PC-3 (cell line): ENCODE data around the gene TCN1. TPM values are rescaled to one million over a fixed set of nuclear protein-coding genes. Genes with fewer than 3 reads are reported as not detected.

Source experiments
- ATAC-seq: fragments of 200-7000 bp; cut with Tn5 transposase; 2 replicates; pipeline ENCODE4 v1.9.1; 2020; ENCODE audit warnings: mild to moderate bottlenecking, moderate library complexity
- BruUV-seq: library from RNA; stranded (reverse); fragments of 400-500 nt; replicated peaks from 2 replicates; lab custom pipeline; 2021; lab: Mats Ljungman, UMichigan
- CTCF ChIA-PET: fragments of 300-600 bp; sonication (Branson Sonifier 250); formaldehyde crosslinking; loops from one replicate; lab custom pipeline; 2022; ENCODE audit warnings: antibody characterized with exemption; lab: Charles Lee
- POLR2A ChIA-PET: fragments of 300-600 bp; sonication (Branson Sonifier 250); formaldehyde crosslinking; loops from one replicate; lab custom pipeline; 2022; ENCODE audit warnings: antibody characterized with exemption; ENCODE audit not compliant: unreplicated experiment; lab: Charles Lee
- DNase-seq: peaks from one replicate; pipeline ENCODE4 v3.0.0-alpha.2; 2015
- H2AFZ ChIP-seq: fragments of 300-600 bp; sonication (generic); 2 replicates; pipeline ENCODE4 v1.6.0; 2016; ENCODE audit warnings: antibody characterized with exemption, low read length
- H3F3A ChIP-seq: fragments of 300-600 bp; sonication (generic); one replicate; pipeline ENCODE4 v1.6.0; 2017; ENCODE audit warnings: antibody characterized with exemption, low read length, control low read depth, mild to moderate bottlenecking; ENCODE audit not compliant: unreplicated experiment
- H3K27ac ChIP-seq: fragments of 300-600 bp; sonication (generic); 2 replicates; pipeline ENCODE4 v1.5.1; 2016; ENCODE audit warnings: mild to moderate bottlenecking, low read length
- H3K27me3 ChIP-seq: fragments of 300-600 bp; sonication (generic); 2 replicates; pipeline ENCODE4 v1.6.1; 2016; ENCODE audit warnings: low read length, mixed read lengths
- H3K36me3 ChIP-seq: fragments of 300-600 bp; sonication (generic); 2 replicates; pipeline ENCODE4 v1.6.1; 2016; ENCODE audit warnings: low read depth, mixed run types, low read length, mixed read lengths
- H3K4me1 ChIP-seq: fragments of 300-600 bp; sonication (generic); 2 replicates; pipeline ENCODE4 v1.5.1; 2016; ENCODE audit warnings: low read length; ENCODE audit not compliant: insufficient read depth
- H3K4me2 ChIP-seq: fragments of 300-600 bp; sonication (generic); 2 replicates; pipeline ENCODE4 v1.6.0; 2016; ENCODE audit warnings: low read length
- H3K4me3 ChIP-seq: fragments of 300-600 bp; sonication (generic); 2 replicates; pipeline ENCODE4 v1.5.1; 2016; ENCODE audit warnings: mild to moderate bottlenecking, low read length, mixed read lengths
- H3K79me2 ChIP-seq: fragments of 300-600 bp; sonication (generic); 2 replicates; pipeline ENCODE4 v1.6.1; 2017; ENCODE audit warnings: low read length, mixed read lengths
- H3K9ac ChIP-seq: fragments of 300-600 bp; sonication (generic); 2 replicates; pipeline ENCODE4 v1.6.0; 2016; ENCODE audit warnings: mild to moderate bottlenecking, low read length
- H3K9me2 ChIP-seq: fragments of 300-600 bp; sonication (generic); replicated peaks from 2 replicates; pipeline ENCODE4 v1.6.1; 2016; ENCODE audit warnings: mixed run types, low read length, mixed read lengths
- H3K9me3 ChIP-seq: fragments of 300-600 bp; sonication (generic); 2 replicates; pipeline ENCODE4 v1.6.1; 2016; ENCODE audit warnings: low read length, mixed read lengths
- H4K20me1 ChIP-seq: fragments of 300-600 bp; sonication (generic); 2 replicates; pipeline ENCODE4 v1.6.1; 2016; ENCODE audit warnings: low read length, mixed read lengths
- EZH2 ChIP-seq: fragments of 300-600 bp; sonication (generic); IDR thresholded peaks from one replicate; pipeline ENCODE4 v1.6.1; 2017; ENCODE audit warnings: antibody characterized with exemption, mild to moderate bottlenecking, low read length; ENCODE audit not compliant: unreplicated experiment
- EZH2phosphoT487 ChIP-seq: fragments of 300-600 bp; sonication (generic); IDR thresholded peaks from 2 replicates; pipeline ENCODE4 v1.6.1; 2018; ENCODE audit warnings: mild to moderate bottlenecking, antibody characterized with exemption, low read length, borderline replicate concordance
- intact Hi-C: fragments of 100-400 bp; cut with micrococcal nuclease; formaldehyde crosslinking; loops from 2 replicates; pipeline ENCODE4 v1.9.0; 2023
- total RNA-seq: library from RNA; depleted of rRNA; stranded (reverse); fragments of >200 nt; gene quantifications from 2 replicates; pipeline ENCODE4 v1.2.3, GENCODE V29; 2014
- TF ChIP-seq, protein P1 (sequence below): fragments of 300-600 bp; sonication (generic); conservative IDR thresholded peaks from 2 replicates; pipeline ENCODE4 v1.5.1; 2017; ENCODE audit warnings: antibody characterized with exemption, low read depth, mild to moderate bottlenecking, low read length

TCN1 gene
- total RNA-seq, 1 experiment from 2014 or later: 14.8 TPM

DNA sequence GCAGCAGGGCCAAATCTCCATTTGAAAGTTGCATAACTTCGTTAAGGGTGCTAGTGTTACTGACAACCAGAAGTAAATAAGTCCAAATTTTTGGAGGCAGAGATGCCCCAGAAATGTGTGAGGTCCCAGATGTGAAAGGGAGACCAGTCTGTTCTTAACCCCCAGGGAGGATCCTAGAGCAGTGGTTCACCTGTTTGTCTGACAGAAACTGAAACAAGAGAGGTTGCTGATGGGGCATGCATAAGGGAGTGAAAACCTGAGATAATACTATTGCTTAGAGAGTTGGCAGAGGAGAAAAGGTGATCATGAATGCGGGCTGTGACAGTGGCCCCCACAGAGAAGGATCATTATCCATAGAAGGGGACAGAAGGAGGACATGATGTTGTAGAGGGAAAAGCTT is 24.8 kb downstream of the TCN1 start:
- no peaks in the 10 kb centered on the region for H3K36me3 ChIP-seq
- DNase-seq: no peak
- H2AFZ ChIP-seq: no peak overlapping the region
- no peaks in the 10 kb centered on the region for H3K9me3 ChIP-seq
- H3K9me2 ChIP-seq: 0 out of 2 replicates have a peak, but pooled peaks cover 5% of the 10 kb centered on the region
- intact Hi-C loops: no loop called here
- H3F3A ChIP-seq: no peaks in the 10 kb centered on the region
- no TSS peak for BruUV-seq
- TF ChIP-seq EZH2 (no peak), EZH2phosphoT487 (no peak)
- TF ChIP-seq, protein P1, sequence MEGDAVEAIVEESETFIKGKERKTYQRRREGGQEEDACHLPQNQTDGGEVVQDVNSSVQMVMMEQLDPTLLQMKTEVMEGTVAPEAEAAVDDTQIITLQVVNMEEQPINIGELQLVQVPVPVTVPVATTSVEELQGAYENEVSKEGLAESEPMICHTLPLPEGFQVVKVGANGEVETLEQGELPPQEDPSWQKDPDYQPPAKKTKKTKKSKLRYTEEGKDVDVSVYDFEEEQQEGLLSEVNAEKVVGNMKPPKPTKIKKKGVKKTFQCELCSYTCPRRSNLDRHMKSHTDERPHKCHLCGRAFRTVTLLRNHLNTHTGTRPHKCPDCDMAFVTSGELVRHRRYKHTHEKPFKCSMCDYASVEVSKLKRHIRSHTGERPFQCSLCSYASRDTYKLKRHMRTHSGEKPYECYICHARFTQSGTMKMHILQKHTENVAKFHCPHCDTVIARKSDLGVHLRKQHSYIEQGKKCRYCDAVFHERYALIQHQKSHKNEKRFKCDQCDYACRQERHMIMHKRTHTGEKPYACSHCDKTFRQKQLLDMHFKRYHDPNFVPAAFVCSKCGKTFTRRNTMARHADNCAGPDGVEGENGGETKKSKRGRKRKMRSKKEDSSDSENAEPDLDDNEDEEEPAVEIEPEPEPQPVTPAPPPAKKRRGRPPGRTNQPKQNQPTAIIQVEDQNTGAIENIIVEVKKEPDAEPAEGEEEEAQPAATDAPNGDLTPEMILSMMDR: no peak
- no peak overlapping the region for H3K9ac ChIP-seq
- H3K4me3 ChIP-seq: no peak overlapping the region
- no peaks in the 10 kb centered on the region for H3K4me1 ChIP-seq
- CTCF ChIA-PET: no interaction called here
- no peaks in the 10 kb centered on the region for H3K27me3 ChIP-seq
- H4K20me1 ChIP-seq: no peaks in the 10 kb centered on the region
- POLR2A ChIA-PET: no interaction called here
- H3K79me2 ChIP-seq: no peaks in the 10 kb centered on the region
- no peak for ATAC-seq
- no peak overlapping the region for H3K4me2 ChIP-seq
- no peak overlapping the region for H3K27ac ChIP-seq

DNA sequence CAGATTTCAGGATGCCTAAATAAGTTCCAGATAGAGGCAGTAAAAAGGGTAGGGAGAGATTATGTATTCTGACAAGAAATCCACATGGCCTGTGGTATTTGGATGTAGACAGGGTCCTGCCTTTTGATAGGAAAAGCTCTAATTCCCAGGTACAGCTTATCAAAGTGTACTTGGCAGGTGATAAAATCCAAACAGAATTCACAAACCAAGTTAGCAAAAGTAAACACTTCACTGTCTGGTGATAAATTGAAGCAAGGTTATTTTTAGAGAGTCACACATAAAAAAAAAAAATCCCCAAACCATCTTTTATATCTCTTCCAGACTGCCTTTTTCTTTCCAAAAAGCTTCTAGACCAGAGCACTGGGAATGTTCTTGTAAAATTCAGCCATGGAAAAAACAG is 26.7 kb downstream of the TCN1 start:
- no peaks in the 10 kb centered on the region for H4K20me1 ChIP-seq

DNA sequence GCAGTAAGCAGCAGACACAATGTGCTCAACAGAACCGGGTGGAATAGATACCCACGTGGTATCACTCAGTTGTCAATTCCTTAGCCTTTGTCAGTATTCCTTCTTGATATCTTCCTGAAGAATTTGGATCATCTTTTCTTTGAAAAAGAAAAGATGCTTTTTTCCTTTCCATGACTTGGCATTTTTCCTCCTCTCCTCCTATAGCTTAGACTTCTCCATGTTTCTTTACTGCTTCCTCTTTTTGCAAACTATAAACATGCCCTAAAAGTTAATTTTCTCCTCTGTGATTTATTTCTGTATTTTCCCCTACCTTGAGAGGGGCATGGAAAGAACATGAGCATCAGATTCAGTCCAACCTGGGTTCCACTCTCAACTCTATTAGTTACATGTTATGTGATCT is 32.7 kb downstream of the TCN1 start:
- no peak overlapping the region for H2AFZ ChIP-seq
- ChIA-PET POLR2A (no interaction called here), CTCF (no interaction called here)
- ATAC-seq (no peak), DNase-seq (no peak)
- H3K27ac ChIP-seq: no peak overlapping the region
- no peaks in the 10 kb centered on the region for H3K79me2 ChIP-seq
- H3K9me2 ChIP-seq: no peaks in the 10 kb centered on the region
- H3K9me3 ChIP-seq: no peaks in the 10 kb centered on the region
- no peaks in the 10 kb centered on the region for H3K4me1 ChIP-seq
- no TSS peak for BruUV-seq
- H3K27me3 ChIP-seq: no peaks in the 10 kb centered on the region
- no peaks in the 10 kb centered on the region for H3F3A ChIP-seq
- no peak overlapping the region for H3K4me2 ChIP-seq
- intact Hi-C loops: no loop called here
- no peaks in the 10 kb centered on the region for H3K36me3 ChIP-seq
- H3K4me3 ChIP-seq: no peak overlapping the region
- TF ChIP-seq, protein P1: no peak
- TF ChIP-seq EZH2phosphoT487 (no peak), EZH2 (no peak)
- H4K20me1 ChIP-seq: no peaks in the 10 kb centered on the region
- H3K9ac ChIP-seq: no peak overlapping the region

More for the DNA sequence above, 26.7 kb downstream of the TCN1 start:
- no peaks in the 10 kb centered on the region for H3K79me2 ChIP-seq
- ChIA-PET POLR2A (no interaction called here), CTCF (no interaction called here)
- TF ChIP-seq EZH2 (no peak), EZH2phosphoT487 (no peak)
- TF ChIP-seq, protein P1: no peak
- H3K4me1 ChIP-seq: no peaks in the 10 kb centered on the region
- H3K9me3 ChIP-seq: no peaks in the 10 kb centered on the region
- no TSS peak for BruUV-seq
- H3K27me3 ChIP-seq: no peaks in the 10 kb centered on the region
- H3K36me3 ChIP-seq: no peaks in the 10 kb centered on the region
- H3K27ac ChIP-seq: no peak overlapping the region
- ATAC-seq (no peak), DNase-seq (no peak)
- no peaks in the 10 kb centered on the region for H3F3A ChIP-seq
- no peak overlapping the region for H2AFZ ChIP-seq
- intact Hi-C loops: no loop called here
- 0 out of 2 replicates have a peak, but pooled peaks cover 2% of the 10 kb centered on the region for H3K9me2 ChIP-seq
- H3K4me3 ChIP-seq: no peak overlapping the region
- no peak overlapping the region for H3K9ac ChIP-seq
- H3K4me2 ChIP-seq: no peak overlapping the region
